GM12874 (cell line): Measurements from ENCODE around the gene XIST.

Source experiments
- CTCF ChIP-seq: IDR thresholded peaks from 2 replicates; pipeline ENCODE4 v1.5.1; 2011; ENCODE audit warnings: low read depth, mild to moderate bottlenecking, control low read depth, low read length, moderate library complexity; ENCODE audit not compliant: insufficient read depth

XIST gene

GRCh38 chrX:73799888-73800287 is 52.6 kb downstream of the XIST start:
- no peak for TF ChIP-seq CTCF

GRCh38 chrX:73785493-73785892 is 67.0 kb downstream of the XIST start:
- no peak for TF ChIP-seq CTCF
